H1 (cell line): Measurements from ENCODE around the gene QPCT. TPM values are rescaled to one million over a fixed set of nuclear protein-coding genes. Genes with fewer than 3 reads are reported as not detected.

Experiments
- CTCF ChIA-PET: fragments of 300-600 bp; sonication (Branson Sonifier 250); formaldehyde crosslinking; loops from one replicate; lab custom pipeline; 2021; ENCODE audit not compliant: partially characterized antibody; lab: Charles Lee
- POLR2A ChIA-PET: fragments of 300-600 bp; sonication (Branson Sonifier 250); formaldehyde crosslinking; loops from one replicate; lab custom pipeline; 2021; ENCODE audit warnings: inconsistent platforms; ENCODE audit not compliant: partially characterized antibody; lab: Charles Lee
- DNase-seq, 2 experiments: peaks; one replicate each; pipeline versions ENCODE4 v3.0.0 to v3.0.0-alpha.2; 2010 to 2022; ENCODE audit warnings: low spot score in 2 of 2, low read depth in 1 of 2, mixed read lengths in 1 of 2
- FAIRE-seq: peaks from 2 replicates; lab custom pipeline; 2011; peaks lifted over from hg19 to GRCh38; lab: Jason Lieb, UNC
- H2AFZ ChIP-seq: 2 replicates; pipeline ENCODE4 v1.8.1; 2012; ENCODE audit warnings: low read length, inconsistent platforms
- H2AK5ac ChIP-seq: 2 replicates; pipeline ENCODE4 v1.6.1; 2013; ENCODE audit warnings: low read depth, low read length
- H2BK120ac ChIP-seq: replicated peaks from 2 replicates; pipeline ENCODE3; 2013; ENCODE audit warnings: low read depth, low read length, inconsistent platforms
- H2BK12ac ChIP-seq: 2 replicates; pipeline ENCODE4 v1.6.1; 2013; ENCODE audit warnings: low read depth, low read length
- H2BK15ac ChIP-seq: 2 replicates; pipeline ENCODE4 v1.6.1; 2013; ENCODE audit warnings: low read length
- H2BK20ac ChIP-seq: 2 replicates; pipeline ENCODE4 v1.6.1; 2013; ENCODE audit warnings: low read length
- H2BK5ac ChIP-seq: 2 replicates; pipeline ENCODE4 v1.6.1; 2013; ENCODE audit warnings: low read depth, low read length
- H3K14ac ChIP-seq: 2 replicates; pipeline ENCODE4 v1.6.1; 2013; ENCODE audit warnings: inconsistent platforms; ENCODE audit not compliant: insufficient read length
- H3K18ac ChIP-seq: 2 replicates; pipeline ENCODE4 v1.6.1; 2013; ENCODE audit warnings: low read length; ENCODE audit errors: extremely low read depth
- H3K23ac ChIP-seq: 2 replicates; pipeline ENCODE4 v1.6.1; 2013; ENCODE audit warnings: inconsistent platforms; ENCODE audit not compliant: insufficient read length
- H3K23me2 ChIP-seq: 2 replicates; pipeline ENCODE4 v1.6.1; 2013; ENCODE audit warnings: low read depth, low read length
- H3K27ac ChIP-seq: 2 replicates; pipeline ENCODE4 v1.6.1; 2011; ENCODE audit warnings: low read depth, low read length, inconsistent platforms
- H3K27me3 ChIP-seq, 4 experiments: replicated peaks in 1 of 4; 1 replicate in 1 of 4; 2 replicates in 3 of 4; pipeline versions ENCODE4 v1.6.1 to v1.8.1; 2011 to 2013; ENCODE audit warnings: low read length in 3 of 4, mild to moderate bottlenecking in 3 of 4, inconsistent platforms in 2 of 4, mixed read lengths in 2 of 4, moderate library complexity in 1 of 4; ENCODE audit not compliant: control insufficient read depth in 3 of 4, insufficient read depth in 3 of 4; ENCODE audit errors: extremely low read depth in 1 of 4
- H3K36me3 ChIP-seq, 4 experiments: 2 replicates each; pipeline versions ENCODE4 v1.6.1 to v1.8.1; 2011 to 2013; ENCODE audit warnings: mild to moderate bottlenecking in 4 of 4, low read length in 3 of 4, moderate library complexity in 2 of 4, control low read depth in 1 of 4, inconsistent platforms in 1 of 4; ENCODE audit not compliant: insufficient read depth in 4 of 4, control insufficient read depth in 2 of 4
- H3K4ac ChIP-seq: replicated peaks from 2 replicates; pipeline ENCODE3; 2013; ENCODE audit warnings: low read length, low read depth, mixed read lengths, inconsistent platforms; ENCODE audit not compliant: insufficient read length
- H3K4me1 ChIP-seq, 4 experiments: replicated peaks in 1 of 4; 1 replicate in 1 of 4; 2 replicates in 3 of 4; pipeline versions ENCODE4 v1.6.1 to v1.8.1; 2011 to 2013; ENCODE audit warnings: low read length in 3 of 4, inconsistent platforms in 2 of 4, mixed read lengths in 1 of 4; ENCODE audit not compliant: insufficient read depth in 4 of 4, control insufficient read depth in 3 of 4
- H3K4me2 ChIP-seq, 2 experiments: 2 replicates each; pipeline versions ENCODE4 v1.6.1 to v1.8.1; 2011 to 2013; ENCODE audit warnings: low read depth in 2 of 2, low read length in 2 of 2, control low read depth in 1 of 2, inconsistent platforms in 1 of 2, mild to moderate bottlenecking in 1 of 2; ENCODE audit not compliant: insufficient read depth in 1 of 2
- H3K4me3 ChIP-seq, 4 experiments: fragments of 200-600, 300-600 bp in 1 of 4; sonication (generic), shearing (Covaris generic), sonication (Bioruptor Twin) in 1 of 4; 2 replicates each; pipeline versions ENCODE4 v1.5.1 to v1.8.1; 2011 to 2016; ENCODE audit warnings: low read length in 4 of 4, low read depth in 3 of 4, control low read depth in 2 of 4, inconsistent platforms in 2 of 4, mild to moderate bottlenecking in 2 of 4, mixed read lengths in 1 of 4, moderate library complexity in 1 of 4; ENCODE audit not compliant: insufficient read depth in 2 of 4; ENCODE audit errors: extremely low read depth in 1 of 4
- H3K56ac ChIP-seq: replicated peaks from 2 replicates; pipeline ENCODE3; 2013; ENCODE audit warnings: low read depth, mild to moderate bottlenecking, mixed read lengths, low read length, inconsistent platforms; ENCODE audit not compliant: insufficient read length
- H3K79me1 ChIP-seq: 2 replicates; pipeline ENCODE4 v1.6.1; 2013; ENCODE audit warnings: low read depth, low read length, control low read depth
- H3K79me2 ChIP-seq, 2 experiments: 2 replicates each; pipeline versions ENCODE4 v1.6.1 to v1.8.1; 2012 to 2013; ENCODE audit warnings: low read length in 2 of 2, mild to moderate bottlenecking in 2 of 2, inconsistent platforms in 1 of 2; ENCODE audit not compliant: insufficient read depth in 2 of 2, control insufficient read depth in 1 of 2
- H3K9ac ChIP-seq, 4 experiments: replicated peaks in 1 of 4; 1 replicate in 1 of 4; 2 replicates in 3 of 4; pipeline versions ENCODE4 v1.6.1 to v1.8.1; 2011 to 2013; ENCODE audit warnings: low read depth in 3 of 4, low read length in 3 of 4, control low read depth in 2 of 4, mild to moderate bottlenecking in 2 of 4, moderate library complexity in 2 of 4, inconsistent platforms in 1 of 4; ENCODE audit errors: extremely low read depth in 1 of 4
- H3K9me3 ChIP-seq, 2 experiments: 2 replicates each; pipeline versions ENCODE4 v1.6.1 to v1.8.1; 2012 to 2013; ENCODE audit warnings: mild to moderate bottlenecking in 2 of 2, moderate library complexity in 2 of 2, control low read depth in 1 of 2, inconsistent platforms in 1 of 2, low read depth in 1 of 2, low read length in 1 of 2, mixed read lengths in 1 of 2; ENCODE audit not compliant: insufficient read depth in 2 of 2
- H4K20me1 ChIP-seq, 2 experiments: replicated peaks in 1 of 2; 2 replicates each; pipeline versions ENCODE3 to v1.8.1; 2011 to 2013; ENCODE audit warnings: inconsistent platforms in 2 of 2, low read length in 2 of 2, mild to moderate bottlenecking in 1 of 2; ENCODE audit not compliant: insufficient read depth in 2 of 2, control insufficient read depth in 1 of 2
- H4K5ac ChIP-seq: 2 replicates; pipeline ENCODE4 v1.6.1; 2013; ENCODE audit warnings: low read length, low read depth, mixed read lengths, inconsistent platforms; ENCODE audit not compliant: insufficient read length
- H4K8ac ChIP-seq: 2 replicates; pipeline ENCODE4 v1.8.0; 2013; ENCODE audit warnings: mild to moderate bottlenecking, moderate library complexity, low read length, inconsistent platforms; ENCODE audit not compliant: insufficient read depth; ENCODE audit errors: extremely low read depth
- H4K91ac ChIP-seq: replicated peaks from 2 replicates; pipeline ENCODE3; 2013; ENCODE audit warnings: low read length, mixed read lengths, inconsistent platforms; ENCODE audit not compliant: insufficient read length
- BACH1 ChIP-seq: IDR thresholded peaks from 2 replicates; pipeline ENCODE4 v1.6.1; 2012; ENCODE audit warnings: low read length, improper control_type of control experiment
- HDAC6 ChIP-seq: IDR thresholded peaks from one replicate; pipeline ENCODE4 v1.7.1; 2012; ENCODE audit warnings: low read depth, mild to moderate bottlenecking, inconsistent platforms, low read length, moderate library complexity
- WGBS, 2 experiments: shearing (Covaris generic) in 1 of 2; methylation state at CpG; one replicate each; pipeline versions ENCODE4 v1.1.6 to v1.1.7; 2013 to 2015; ENCODE audit warnings: low lambda C conversion rate in 2 of 2, mixed read lengths in 2 of 2, inconsistent platforms in 1 of 2, low coverage in 1 of 2, missing lambda C conversion rate in 1 of 2; ENCODE audit not compliant: insufficient replicate concordance in 2 of 2, insufficient coverage in 1 of 2, insufficient read length in 1 of 2; ENCODE audit errors: extremely low coverage in 1 of 2, missing lambda C conversion rate in 1 of 2; 5-methylcytosine and 5-hydroxymethylcytosine counted together
- polyA plus RNA-seq, 7 experiments: library from polyadenylated mRNA; depleted of rRNA in 3 of 7; stranded (reverse) in 5 of 7; unstranded in 2 of 7; fragments of >200 nt in 5 of 7; fragments of 200-250 nt in 2 of 7; gene quantifications; 1 replicate in 5 of 7; 2 replicates in 1 of 7; 4 replicates in 1 of 7; pipeline versions ENCODE4 v1.2.1 to v1.2.3, GENCODE V29; 2011 to 2013; ENCODE audit warnings: missing spikeins in 2 of 7, mixed read lengths in 2 of 7
- total RNA-seq: library from RNA; stranded (reverse); fragmentation: NEBNext Ultra II Directional; extraction: Animal tissue kit (Norgen Biotek cat#: 25700); gene quantifications from 2 replicates; pipeline ENCODE4 v1.2.1, GENCODE V29; 2021

Gene QPCT
- total and polyA plus RNA-seq, 2 of the 8 experiments (the other 6 are each of a cell fraction or from before 2014, with no cell fraction given): 4.0 to 4.3 TPM

DNA sequence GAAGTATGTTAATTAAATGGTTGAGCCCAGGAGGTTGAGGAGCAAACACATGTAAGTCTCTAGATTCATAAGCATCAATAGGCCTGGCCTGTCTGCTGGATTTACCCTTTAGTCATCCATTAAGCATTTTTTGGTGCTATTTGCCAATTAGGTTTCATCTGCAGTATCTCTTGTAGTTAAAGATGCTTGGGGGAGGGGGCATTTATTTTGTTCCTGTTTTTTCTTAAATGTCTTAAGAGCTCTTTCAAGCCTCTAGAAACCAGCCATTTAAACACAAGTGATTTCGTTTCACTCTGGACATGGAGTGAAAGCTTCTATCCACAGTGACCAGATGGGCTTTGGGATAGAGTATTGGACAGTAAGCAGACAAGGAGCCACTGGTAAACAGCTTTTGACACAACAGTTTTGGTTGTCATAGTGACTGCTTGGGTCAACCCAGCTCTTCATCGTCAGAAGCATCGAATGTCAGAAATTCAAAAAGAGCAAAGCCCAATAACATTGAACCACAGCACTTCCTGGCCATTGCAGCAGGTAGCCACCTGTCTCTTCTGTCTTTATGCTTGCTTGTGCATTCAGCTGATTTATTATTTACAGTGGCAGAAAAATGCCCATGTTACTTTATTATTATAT is 4.9 kb downstream of the QPCT start:
- WGBS, 2 experiments: 56% methylated on average over 3 of the region's 3 CpGs; no CpG with 5 or more reads in 1 of the 2 experiments
- no peak overlapping the region for H2BK20ac ChIP-seq
- H3K23me2 ChIP-seq: no peaks in the 10 kb centered on the region; the same call in 1 of the 2 replicates
- H4K91ac ChIP-seq: no peak overlapping the region
- H3K18ac ChIP-seq: no peak overlapping the region
- no peak overlapping the region for H2BK12ac ChIP-seq
- DNase-seq: no peak
- H3K4ac ChIP-seq: no peak overlapping the region
- no peak overlapping the region for H3K14ac ChIP-seq
- peaks cover 0 to 7% (median 3%) of the 10 kb centered on the region in 4 experiments; a peak in 4 of 7 replicates for H3K27me3 ChIP-seq
- no peak overlapping the region for H4K8ac ChIP-seq
- peak overlapping the region in 1 of 2 experiments; percentile 21; a peak in 1 of 4 replicates for H3K4me2 ChIP-seq
- H3K79me2 ChIP-seq: no peaks in the 10 kb centered on the region
- peaks cover 2 to 14% (median 12%) of the 10 kb centered on the region in 4 experiments; a peak in 4 of 7 replicates for H3K4me1 ChIP-seq
- no peak overlapping the region for H2AK5ac ChIP-seq
- H3K23ac ChIP-seq: no peak overlapping the region
- 0 out of 2 replicates have a peak overlapping the region, but pooled peaks have one; percentile 3 for H3K27ac ChIP-seq
- no peaks in the 10 kb centered on the region for H3K79me1 ChIP-seq
- H3K56ac ChIP-seq: no peak overlapping the region
- H3K9ac ChIP-seq: no peak overlapping the region
- no peaks in the 10 kb centered on the region for H4K20me1 ChIP-seq
- H2BK15ac ChIP-seq: no peak overlapping the region
- no peak overlapping the region for H3K4me3 ChIP-seq
- no peaks in the 10 kb centered on the region for H3K9me3 ChIP-seq
- POLR2A ChIA-PET: interaction anchor here (1.0 kb wide), 1 partner anchor 24 kb away, joined by 3 read pairs; no protein-coding TSS in a partner anchor
- FAIRE-seq: peak; percentile 78
- CTCF ChIA-PET: interaction anchor here (1.0 to 1.8 kb wide), 7 partner anchors 11 to 528 kb away, joined by 3 to 6 read pairs (median 4); no protein-coding TSS in a partner anchor
- H2AFZ ChIP-seq: no peak overlapping the region
- no peak overlapping the region for H2BK5ac ChIP-seq
- no peak overlapping the region for H4K5ac ChIP-seq
- no peak overlapping the region for H2BK120ac ChIP-seq
- H3K36me3 ChIP-seq: no peaks in the 10 kb centered on the region
- TF ChIP-seq BACH1: no peak
- TF ChIP-seq HDAC6: no peak
